ENCODE data around the gene PIKFYVE.

Gene PIKFYVE

DNA sequence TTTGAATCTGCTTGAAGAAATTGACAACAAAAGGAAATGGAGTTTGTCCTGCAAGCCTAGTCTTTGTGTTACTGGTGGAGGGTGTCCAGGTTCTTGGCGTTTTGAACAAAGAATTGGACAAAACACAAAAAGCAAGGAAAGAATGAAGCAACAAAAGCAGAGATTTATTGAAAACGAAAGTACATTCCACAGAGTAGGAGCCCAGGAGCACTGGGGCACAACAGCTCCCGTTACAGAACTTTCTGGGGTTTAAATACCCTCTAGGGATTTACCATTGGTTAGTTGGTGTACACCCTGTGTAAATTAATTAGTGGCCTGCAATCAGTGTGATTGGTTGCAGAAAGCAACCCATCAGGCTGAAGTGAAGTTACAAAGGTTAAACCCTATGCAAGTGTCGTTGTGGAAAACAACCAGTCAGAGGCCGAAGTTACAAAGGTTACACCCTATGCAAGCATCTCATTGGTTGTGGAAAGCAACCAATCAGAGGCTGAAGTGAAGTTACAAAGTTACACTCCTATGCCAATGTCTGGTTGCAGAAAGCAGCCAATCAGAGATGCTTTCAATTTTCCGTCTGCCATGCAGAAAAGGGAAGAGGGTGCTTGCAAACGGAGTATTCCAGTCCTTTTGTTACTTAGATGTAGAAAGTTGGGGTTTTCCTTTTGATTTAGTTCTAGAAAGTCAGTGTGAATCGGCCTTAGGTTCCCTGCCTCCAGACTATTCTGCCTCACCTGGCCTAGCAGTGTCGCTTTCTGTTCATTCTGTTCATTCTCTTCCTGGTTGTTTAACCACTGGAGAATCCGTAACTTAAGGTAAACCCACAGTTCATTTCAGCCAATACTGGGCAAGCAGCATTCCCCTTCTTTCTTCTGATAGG, 92.9 kb downstream of the PIKFYVE start:
- H3K4me2 ChIP-seq (ENCODE audit: insufficient read depth, low read length, poor library complexity, severe bottlenecking) = no peak overlapping the region
- peaks cover 7 to 34% of the 10 kb centered on the region in 2 donors for H3K36me3 ChIP-seq (replicated peaks in 1 of 2; ENCODE audit: control insufficient read depth in 2 of 2, insufficient read depth in 2 of 2, low read length in 2 of 2)
- no peak overlapping the region for H3K9ac ChIP-seq (ENCODE audit: low read depth, low read length, poor library complexity)
- peak overlapping the region; percentile 1 for H3K27ac ChIP-seq (replicated peaks; ENCODE audit: low read length)
- no peak overlapping the region for H3K14ac ChIP-seq (ENCODE audit: low read length)
- no peak overlapping the region for H4K91ac ChIP-seq (ENCODE audit: low read depth, low read length, poor library complexity)
- no peak overlapping the region for H4K8ac ChIP-seq (ENCODE audit: low read depth, low read length)
- no peak overlapping the region for H3K4me3 ChIP-seq (ENCODE audit: low read length in 2 of 2)
- H3K23ac ChIP-seq (ENCODE audit: low read depth, low read length, poor library complexity) = no peak overlapping the region
- H2BK12ac ChIP-seq (ENCODE audit: low read length) = no peak overlapping the region
- H3K27me3 ChIP-seq (ENCODE audit: control insufficient read depth in 3 of 3, insufficient read depth in 3 of 3, low read depth in 1 of 3, low read length in 3 of 3) = no peaks in the 10 kb centered on the region
- no CpG with 5 or more reads among the region's 10 CpGs for WGBS, 2 donors (ENCODE audit: extremely low coverage in 2 of 2, insufficient read length in 2 of 2, insufficient replicate concordance in 1 of 2)
- H2BK15ac ChIP-seq (ENCODE audit: low read length) = no peak overlapping the region
- H2AK5ac ChIP-seq (ENCODE audit: low read depth, low read length) = no peak overlapping the region
- H2BK120ac ChIP-seq (ENCODE audit: low read depth, low read length) = no peak overlapping the region
- no peaks in the 10 kb centered on the region for H3K79me1 ChIP-seq (ENCODE audit: low read depth, low read length)
- no peak overlapping the region for H2BK5ac ChIP-seq (ENCODE audit: low read length)
- H3K18ac ChIP-seq (ENCODE audit: low read length) = no peak overlapping the region
- no peak for DNase-seq (ENCODE audit: low spot score)
- no peak overlapping the region for H3K4ac ChIP-seq (ENCODE audit: low read length)
- H3K4me1 ChIP-seq (ENCODE audit: control insufficient read depth in 2 of 2, insufficient read depth in 1 of 2, low read depth in 1 of 2, low read length in 2 of 2) = peaks cover 3 to 7% of the 10 kb centered on the region in 2 donors
- peaks cover 3 to 5% of the 10 kb centered on the region in 2 donors for H3K9me3 ChIP-seq (replicated peaks in 1 of 2; ENCODE audit: control insufficient read depth in 2 of 2, insufficient read depth in 1 of 2, low read depth in 1 of 2, low read length in 2 of 2)
- no peak overlapping the region for H2AFZ ChIP-seq (ENCODE audit: low read length)

DNA sequence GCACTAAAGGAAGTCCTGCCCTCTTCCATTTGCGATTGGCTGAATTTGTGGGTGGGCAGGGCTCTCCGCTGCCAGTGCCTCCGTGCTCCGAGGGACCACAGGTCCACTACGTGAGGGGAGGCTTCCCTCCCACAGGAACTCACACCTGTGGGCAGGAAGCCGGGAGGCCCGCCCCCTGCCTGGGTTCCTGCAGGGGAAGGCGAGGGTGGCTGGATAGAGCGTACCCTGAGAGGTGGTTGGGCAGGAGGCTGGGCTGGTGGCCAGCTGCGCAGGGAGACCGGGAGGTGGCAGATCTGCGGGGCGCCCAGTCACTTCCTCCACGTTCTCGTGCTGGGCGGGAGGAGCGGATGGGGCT, 93.6 kb downstream of the PIKFYVE start:
- Histone ChIP-seq H4K91ac (ENCODE audit: low read depth, low read length, poor library complexity) (no peak overlapping the region), H4K8ac (ENCODE audit: low read depth, low read length) (no peak overlapping the region), H3K14ac (ENCODE audit: low read length) (no peak overlapping the region), H3K23ac (ENCODE audit: low read depth, low read length, poor library complexity) (no peak overlapping the region), H2BK12ac (ENCODE audit: low read length) (no peak overlapping the region), H2BK5ac (ENCODE audit: low read length) (no peak overlapping the region), H3K4me2 (ENCODE audit: insufficient read depth, low read length, poor library complexity, severe bottlenecking) (no peak overlapping the region), H3K9ac (ENCODE audit: low read depth, low read length, poor library complexity) (no peak overlapping the region), H3K27me3 (ENCODE audit: control insufficient read depth in 3 of 3, insufficient read depth in 3 of 3, low read depth in 1 of 3, low read length in 3 of 3) (no peaks in the 10 kb centered on the region), H3K4me3 (ENCODE audit: low read length in 2 of 2) (no peak overlapping the region), H3K27ac (replicated peaks; ENCODE audit: low read length) (no peak overlapping the region), H3K9me3 (replicated peaks in 1 of 2; ENCODE audit: control insufficient read depth in 2 of 2, insufficient read depth in 1 of 2, low read depth in 1 of 2, low read length in 2 of 2) (peaks cover 3 to 5% of the 10 kb centered on the region in 2 donors), H3K79me1 (ENCODE audit: low read depth, low read length) (no peaks in the 10 kb centered on the region), H2BK120ac (ENCODE audit: low read depth, low read length) (no peak overlapping the region), H3K18ac (ENCODE audit: low read length) (peak overlapping the region; percentile 49), H2AFZ (ENCODE audit: low read length) (no peak overlapping the region), H2BK15ac (ENCODE audit: low read length) (no peak overlapping the region), H3K4ac (ENCODE audit: low read length) (no peak overlapping the region), H2AK5ac (ENCODE audit: low read depth, low read length) (no peak overlapping the region), H3K36me3 (replicated peaks in 1 of 2; ENCODE audit: control insufficient read depth in 2 of 2, insufficient read depth in 2 of 2, low read length in 2 of 2) (peaks cover 7 to 28% of the 10 kb centered on the region in 2 donors), H3K4me1 (ENCODE audit: control insufficient read depth in 2 of 2, insufficient read depth in 1 of 2, low read depth in 1 of 2, low read length in 2 of 2) (peaks cover 3 to 7% of the 10 kb centered on the region in 2 donors)
- DNase-seq (ENCODE audit: low spot score) = no peak
- WGBS, 2 donors (ENCODE audit: extremely low coverage in 2 of 2, insufficient read length in 2 of 2, insufficient replicate concordance in 1 of 2) = no CpG with 5 or more reads among the region's 17 CpGs

DNA sequence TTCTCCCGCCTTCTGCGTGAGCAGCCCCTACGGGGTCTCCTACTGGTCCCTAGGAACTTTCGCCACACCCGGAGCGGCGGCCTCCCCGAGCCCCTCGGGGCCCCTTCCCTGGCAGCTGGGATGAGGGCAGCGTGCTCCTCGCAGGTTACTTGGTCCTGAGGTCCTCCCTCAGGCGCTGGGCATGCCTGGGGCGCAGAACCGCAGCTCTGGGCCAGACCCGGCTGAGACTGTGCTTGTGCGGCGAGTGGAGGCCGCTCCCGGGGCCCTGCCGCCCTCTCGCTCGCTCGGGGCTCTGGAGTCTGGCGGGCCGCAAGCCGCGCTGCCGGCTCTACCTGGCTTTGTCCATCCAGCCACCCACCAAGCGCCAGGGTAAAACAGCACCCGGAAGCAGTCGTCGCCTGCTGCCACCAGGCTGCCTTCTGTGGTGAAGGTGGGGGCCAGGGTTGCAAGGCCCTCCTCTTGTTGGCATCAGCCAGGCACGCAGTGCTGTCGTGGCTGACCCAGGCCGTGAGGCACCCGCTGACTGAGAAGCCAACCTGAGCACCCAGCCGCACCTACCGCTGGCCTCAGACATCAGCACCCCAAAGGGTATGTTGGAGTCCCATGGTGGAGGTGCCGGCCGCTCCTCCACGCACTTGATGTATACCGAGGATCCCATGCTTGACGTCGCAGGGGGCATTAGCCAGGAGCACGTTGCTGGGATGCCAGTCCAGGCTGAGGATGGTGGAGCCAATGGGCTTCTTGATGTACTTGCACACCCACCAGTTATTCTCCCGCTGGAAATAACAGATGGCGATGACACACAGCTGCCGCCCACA, 94.4 kb downstream of the PIKFYVE start:
- Histone ChIP-seq H2AFZ (ENCODE audit: low read length) (no peak overlapping the region), H3K23ac (ENCODE audit: low read depth, low read length, poor library complexity) (peak overlapping the region; percentile 17), H3K4me3 (ENCODE audit: low read length in 2 of 2) (no peak overlapping the region), H3K18ac (ENCODE audit: low read length) (peak overlapping the region; percentile 70), H3K9ac (ENCODE audit: low read depth, low read length, poor library complexity) (peak overlapping the region; percentile 60), H2BK120ac (ENCODE audit: low read depth, low read length) (peak overlapping the region; percentile 28), H2BK12ac (ENCODE audit: low read length) (no peak overlapping the region), H4K8ac (ENCODE audit: low read depth, low read length) (no peak overlapping the region), H3K9me3 (replicated peaks in 1 of 2; ENCODE audit: control insufficient read depth in 2 of 2, insufficient read depth in 1 of 2, low read depth in 1 of 2, low read length in 2 of 2) (peaks cover 5 to 7% of the 10 kb centered on the region in 2 donors), H3K4me1 (ENCODE audit: control insufficient read depth in 2 of 2, insufficient read depth in 1 of 2, low read depth in 1 of 2, low read length in 2 of 2) (peaks cover 3 to 7% of the 10 kb centered on the region in 2 donors), H3K27ac (replicated peaks; ENCODE audit: low read length) (no peak overlapping the region), H3K4me2 (ENCODE audit: insufficient read depth, low read length, poor library complexity, severe bottlenecking) (no peak overlapping the region), H3K27me3 (ENCODE audit: control insufficient read depth in 3 of 3, insufficient read depth in 3 of 3, low read depth in 1 of 3, low read length in 3 of 3) (no peaks in the 10 kb centered on the region), H4K91ac (ENCODE audit: low read depth, low read length, poor library complexity) (no peak overlapping the region), H3K79me1 (ENCODE audit: low read depth, low read length) (no peaks in the 10 kb centered on the region), H3K36me3 (replicated peaks in 1 of 2; ENCODE audit: control insufficient read depth in 2 of 2, insufficient read depth in 2 of 2, low read length in 2 of 2) (peaks cover 1 to 19% of the 10 kb centered on the region in 2 donors), H2BK15ac (ENCODE audit: low read length) (peak overlapping the region; percentile 37), H2AK5ac (ENCODE audit: low read depth, low read length) (peak overlapping the region; percentile 89), H2BK5ac (ENCODE audit: low read length) (peak overlapping the region; percentile 66), H3K4ac (ENCODE audit: low read length) (no peak overlapping the region), H3K14ac (ENCODE audit: low read length) (peak overlapping the region; percentile 99)
- no peak for DNase-seq (ENCODE audit: low spot score)
- no CpG with 5 or more reads among the region's 48 CpGs for WGBS, 2 donors (ENCODE audit: extremely low coverage in 2 of 2, insufficient read length in 2 of 2, insufficient replicate concordance in 1 of 2)

DNA sequence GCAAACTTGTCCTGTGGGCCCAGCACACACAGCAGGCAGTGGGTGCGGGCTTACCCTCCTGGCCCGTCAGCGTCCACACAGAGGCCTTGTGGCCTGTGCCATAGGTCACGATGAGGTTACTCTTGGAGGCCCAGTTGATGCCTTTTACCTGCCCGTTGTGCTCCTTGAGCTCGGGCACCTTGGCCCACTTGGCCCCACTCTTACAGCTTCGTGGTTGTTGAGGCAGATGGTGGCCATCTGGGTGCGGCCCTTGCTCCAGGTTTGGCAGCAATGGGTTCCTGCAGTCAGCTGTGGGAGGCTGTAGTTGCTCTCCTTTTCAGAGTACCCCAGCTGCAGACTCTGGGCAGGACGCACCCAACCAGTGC, 95.0 kb downstream of the PIKFYVE start:
- peak overlapping the region; percentile 24 for H4K91ac ChIP-seq (ENCODE audit: low read depth, low read length, poor library complexity)
- no peak for DNase-seq (ENCODE audit: low spot score)
- H3K18ac ChIP-seq (ENCODE audit: low read length) = peak overlapping the region; percentile 70
- H2BK5ac ChIP-seq (ENCODE audit: low read length) = peak overlapping the region; percentile 66
- H3K27me3 ChIP-seq (ENCODE audit: control insufficient read depth in 3 of 3, insufficient read depth in 3 of 3, low read depth in 1 of 3, low read length in 3 of 3) = no peaks in the 10 kb centered on the region
- H3K4ac ChIP-seq (ENCODE audit: low read length) = no peak overlapping the region
- peak overlapping the region; percentile 89 for H2AK5ac ChIP-seq (ENCODE audit: low read depth, low read length)
- H3K9ac ChIP-seq (ENCODE audit: low read depth, low read length, poor library complexity) = no peak overlapping the region
- WGBS, 2 donors (ENCODE audit: extremely low coverage in 2 of 2, insufficient read length in 2 of 2, insufficient replicate concordance in 1 of 2) = no CpG with 5 or more reads among the region's 9 CpGs
- no peak overlapping the region for H4K8ac ChIP-seq (ENCODE audit: low read depth, low read length)
- H3K14ac ChIP-seq (ENCODE audit: low read length) = peak overlapping the region; percentile 99
- peaks cover 5 to 7% of the 10 kb centered on the region in 2 donors for H3K9me3 ChIP-seq (replicated peaks in 1 of 2; ENCODE audit: control insufficient read depth in 2 of 2, insufficient read depth in 1 of 2, low read depth in 1 of 2, low read length in 2 of 2)
- H3K36me3 ChIP-seq (replicated peaks in 1 of 2; ENCODE audit: control insufficient read depth in 2 of 2, insufficient read depth in 2 of 2, low read length in 2 of 2) = peaks cover 1 to 13% of the 10 kb centered on the region in 2 donors
- peak overlapping the region; percentile 37 for H2BK15ac ChIP-seq (ENCODE audit: low read length)
- H3K4me2 ChIP-seq (ENCODE audit: insufficient read depth, low read length, poor library complexity, severe bottlenecking) = no peak overlapping the region
- H2BK120ac ChIP-seq (ENCODE audit: low read depth, low read length) = peak overlapping the region; percentile 28
- H3K23ac ChIP-seq (ENCODE audit: low read depth, low read length, poor library complexity) = peak overlapping the region; percentile 17
- H2BK12ac ChIP-seq (ENCODE audit: low read length) = no peak overlapping the region
- no peak overlapping the region for H3K27ac ChIP-seq (replicated peaks; ENCODE audit: low read length)
- no peak overlapping the region for H2AFZ ChIP-seq (ENCODE audit: low read length)
- H3K4me3 ChIP-seq (ENCODE audit: low read length in 2 of 2) = no peak overlapping the region
- no peaks in the 10 kb centered on the region for H3K79me1 ChIP-seq (ENCODE audit: low read depth, low read length)
- H3K4me1 ChIP-seq (ENCODE audit: control insufficient read depth in 2 of 2, insufficient read depth in 1 of 2, low read depth in 1 of 2, low read length in 2 of 2) = peaks cover 3 to 7% of the 10 kb centered on the region in 2 donors
